Measurements from ENCODE around the gene CLRN2. TPM values are rescaled to one million over a fixed set of nuclear protein-coding genes. Genes with fewer than 3 reads are reported as not detected.

CLRN2 gene
- total and polyA plus RNA-seq, 9 of the 15 experiments (the other 6 are each of a cell fraction or from before 2014, with no cell fraction given), result not detected

DNA sequence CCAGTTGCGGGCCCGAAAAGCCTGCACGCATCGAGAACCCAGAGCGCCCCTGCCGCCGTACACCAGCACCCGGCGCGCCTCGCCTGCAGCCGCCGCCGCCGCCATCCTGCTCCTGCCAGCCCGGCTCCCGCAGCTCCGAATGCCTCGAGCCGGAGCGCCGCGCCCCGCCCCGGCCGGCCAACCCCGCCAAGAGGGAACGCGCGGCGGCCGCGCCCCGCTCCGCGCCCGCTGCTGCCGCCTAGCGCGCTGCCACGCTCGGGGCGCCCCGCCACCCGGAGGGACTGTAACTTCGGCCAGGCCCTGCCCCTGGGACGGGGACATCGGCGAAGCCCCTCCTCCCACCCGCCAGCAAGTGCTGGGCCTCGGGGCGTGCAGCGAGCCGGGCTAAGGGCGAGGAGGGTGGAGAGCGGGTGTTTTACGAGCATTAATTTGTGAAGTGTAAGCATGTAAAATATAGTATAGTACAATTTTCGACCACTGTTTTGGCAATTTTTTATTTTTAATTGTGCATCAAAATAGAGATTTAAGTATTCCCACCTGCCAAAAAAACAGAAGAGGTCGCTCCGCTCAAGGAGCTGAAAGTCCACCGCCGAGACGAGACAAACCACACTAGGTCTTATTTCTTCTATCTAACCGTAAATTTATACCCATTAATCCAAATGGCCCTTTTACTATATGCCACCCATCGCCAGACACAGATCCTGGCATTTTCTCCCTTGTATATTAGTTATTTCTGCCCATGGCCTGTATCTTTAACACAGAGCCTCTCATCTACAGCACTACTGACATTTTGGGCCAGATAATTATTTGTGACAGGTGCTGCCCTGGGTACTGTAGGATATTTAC is 2.8 kb upstream of the CLRN2 start, which contains the start of gene QDPR (continued):
- TF ChIP-seq ZSCAN29 (IDR thresholded peaks at IDR 0.05), result 0 out of 2 replicates have a peak, but pooled peaks have one; percentile 11
- no peak for TF ChIP-seq SNAPC5 (CRISPR knock-in tag; IDR thresholded peaks at IDR 0.05)
- TF ChIP-seq ZNF707 (CRISPR knock-in tag; conservative IDR thresholded peaks at IDR 0.05), result no peak
- no peak for TF ChIP-seq EZH2 (IDR thresholded peaks at IDR 0.05; ENCODE audit: borderline replicate concordance, low read depth, low read length)
- no peak for TF ChIP-seq SLC30A9 (CRISPR knock-in tag; IDR thresholded peaks at IDR 0.05)
- no peak for TF ChIP-seq COPS2 (conservative IDR thresholded peaks at IDR 0.05)
- no peak for TF ChIP-seq GABPB1 (CRISPR knock-in tag; IDR thresholded peaks at IDR 0.05)
- TF ChIP-seq SREBF2 (CRISPR knock-in tag; IDR thresholded peaks at IDR 0.05), result no peak
- TF ChIP-seq NCOA2 (IDR thresholded peaks at IDR 0.05; ENCODE audit: partially characterized antibody in 2 of 2), result no peak
- TF ChIP-seq FOXK1 (CRISPR knock-in tag; IDR thresholded peaks at IDR 0.05; ENCODE audit: borderline replicate concordance), result no peak
- 0 out of 2 replicates have a peak, but pooled peaks have one; percentile 49 for TF ChIP-seq SUPT5H (IDR thresholded peaks at IDR 0.05)
- TF ChIP-seq NFYB (IDR thresholded peaks at IDR 0.05; ENCODE audit: extremely low read depth, insufficient read length), result no peak
- no peak for TF ChIP-seq ESRRA (IDR thresholded peaks at IDR 0.05; ENCODE audit: borderline replicate concordance, low read depth)
- no peak for TF ChIP-seq LCOR (CRISPR knock-in tag; IDR thresholded peaks at IDR 0.05)
- TF ChIP-seq SRSF1 (IDR thresholded peaks at IDR 0.05; ENCODE audit: low read depth, low read length), result no peak
- TF ChIP-seq RBM25 (IDR thresholded peaks at IDR 0.05; ENCODE audit: low read depth, low read length, severe bottlenecking), result no peak
- no peak for TF ChIP-seq ZNF57 (CRISPR knock-in tag; IDR thresholded peaks at IDR 0.05)
- TF ChIP-seq CTCF (IDR thresholded peaks at IDR 0.05 in 2 of 3, conservative IDR thresholded peaks at IDR 0.05 in 1 of 3; ENCODE audit: insufficient read depth in 2 of 3, low read depth in 1 of 3, low read length in 3 of 3), result peak; percentile 43 to 72 (median 53); a peak in 5 of 6 replicates
- no peak for TF ChIP-seq BCL6 (CRISPR knock-in tag; IDR thresholded peaks at IDR 0.05)
- TF ChIP-seq HES1 (IDR thresholded peaks at IDR 0.05; ENCODE audit: low read depth), result no peak
- no peak for TF ChIP-seq ZZZ3 (IDR thresholded peaks at IDR 0.05)
- TF ChIP-seq ZBED1 (IDR thresholded peaks at IDR 0.05), result no peak
- no peak for TF ChIP-seq PHTF2 (CRISPR knock-in tag; IDR thresholded peaks at IDR 0.05)
- TF ChIP-seq ZNF398 (CRISPR knock-in tag; IDR thresholded peaks at IDR 0.05), result no peak
- TF ChIP-seq XRCC5 (IDR thresholded peaks at IDR 0.05; ENCODE audit: low read depth, low read length), result peak; percentile 56; the same call in 1 of the 2 replicates

All from K562 (cell line).